Endothelial cell of umbilical vein (primary cell): Measurements from ENCODE around the gene RPL37A.

Experiments
- EZH2 ChIP-seq: IDR thresholded peaks from 2 replicates; pipeline ENCODE4 v1.6.1; 2012; ENCODE audit warnings: borderline replicate concordance, low read depth, mild to moderate bottlenecking, moderate library complexity, low read length, inconsistent platforms; ENCODE audit not compliant: severe bottlenecking
- FOS ChIP-seq: IDR thresholded peaks from 2 replicates; pipeline ENCODE4 v1.6.1; 2011; ENCODE audit warnings: mild to moderate bottlenecking, low read length, moderate library complexity, borderline replicate concordance; ENCODE audit not compliant: insufficient read depth
- GATA2 ChIP-seq: IDR thresholded peaks from 2 replicates; pipeline ENCODE4 v1.7.0; 2011; ENCODE audit warnings: low read depth, mild to moderate bottlenecking, moderate library complexity, mixed read lengths, low read length; ENCODE audit not compliant: insufficient read length, insufficient read depth
- JUN ChIP-seq: IDR thresholded peaks from 2 replicates; pipeline ENCODE4 v1.6.1; 2011; ENCODE audit warnings: borderline replicate concordance, low read depth; ENCODE audit not compliant: insufficient read length, insufficient read depth
- MYC ChIP-seq: IDR thresholded peaks from one replicate; pipeline ENCODE4 v1.6.1; 2011; ENCODE audit warnings: mild to moderate bottlenecking, low read depth, low read length
- POLR2A ChIP-seq: IDR thresholded peaks from 2 replicates; pipeline ENCODE4 v1.6.1; 2012; ENCODE audit warnings: low read depth, mild to moderate bottlenecking, control low read depth, low read length
- POLR2AphosphoS5 ChIP-seq: IDR thresholded peaks from 2 replicates; pipeline ENCODE4 v1.6.1; 2012; ENCODE audit warnings: low read depth, mild to moderate bottlenecking, control low read depth, low read length, moderate library complexity; ENCODE audit not compliant: insufficient read depth
- TF ChIP-seq, protein P1 (sequence below), 2 donors: IDR thresholded peaks; 1 replicate in 1 of 2; 2 replicates in 1 of 2; pipeline ENCODE4 v1.5.1; 2011; ENCODE audit warnings: low read length in 2 of 2, mild to moderate bottlenecking in 2 of 2, moderate library complexity in 2 of 2, control low read depth in 1 of 2, inconsistent platforms in 1 of 2, low read depth in 1 of 2; ENCODE audit not compliant: insufficient read depth in 1 of 2; ENCODE audit errors: extremely low read depth in 1 of 2
- TF ChIP-seq, protein P2 (sequence below): IDR thresholded peaks from 2 replicates; pipeline ENCODE4 v1.6.1; 2011; ENCODE audit not compliant: insufficient read depth, insufficient read length

DNA sequence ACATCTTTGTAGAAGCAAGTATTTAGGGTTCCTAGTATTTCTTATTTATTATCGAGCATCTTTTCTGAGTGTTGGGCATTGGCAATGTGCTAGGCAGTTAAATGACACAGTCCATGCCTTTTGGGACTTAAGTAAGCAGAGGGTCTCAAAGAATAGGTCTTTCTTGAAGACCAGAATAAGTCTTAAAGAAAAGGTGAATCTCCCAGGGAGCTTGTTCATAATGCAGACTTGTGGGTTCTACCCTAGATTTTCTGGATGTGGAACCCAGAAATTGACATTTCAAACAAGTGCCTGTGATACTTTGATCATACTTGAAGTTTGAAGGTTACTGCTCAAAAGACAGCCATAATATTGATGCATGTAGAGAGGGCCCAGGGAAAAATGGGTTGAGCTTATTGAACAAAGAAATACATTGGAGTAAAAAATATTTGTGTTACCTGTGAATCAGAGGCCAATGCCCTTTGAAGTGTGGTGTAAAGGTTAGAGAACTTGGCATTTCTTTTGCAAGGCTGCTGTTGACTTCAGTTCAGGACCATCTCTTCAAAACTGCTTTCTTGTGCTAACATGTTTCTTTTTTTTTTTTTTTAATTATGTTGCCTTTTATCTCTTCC lies 24.4 kb downstream of the RPL37A start:
- TF ChIP-seq, protein P1, sequence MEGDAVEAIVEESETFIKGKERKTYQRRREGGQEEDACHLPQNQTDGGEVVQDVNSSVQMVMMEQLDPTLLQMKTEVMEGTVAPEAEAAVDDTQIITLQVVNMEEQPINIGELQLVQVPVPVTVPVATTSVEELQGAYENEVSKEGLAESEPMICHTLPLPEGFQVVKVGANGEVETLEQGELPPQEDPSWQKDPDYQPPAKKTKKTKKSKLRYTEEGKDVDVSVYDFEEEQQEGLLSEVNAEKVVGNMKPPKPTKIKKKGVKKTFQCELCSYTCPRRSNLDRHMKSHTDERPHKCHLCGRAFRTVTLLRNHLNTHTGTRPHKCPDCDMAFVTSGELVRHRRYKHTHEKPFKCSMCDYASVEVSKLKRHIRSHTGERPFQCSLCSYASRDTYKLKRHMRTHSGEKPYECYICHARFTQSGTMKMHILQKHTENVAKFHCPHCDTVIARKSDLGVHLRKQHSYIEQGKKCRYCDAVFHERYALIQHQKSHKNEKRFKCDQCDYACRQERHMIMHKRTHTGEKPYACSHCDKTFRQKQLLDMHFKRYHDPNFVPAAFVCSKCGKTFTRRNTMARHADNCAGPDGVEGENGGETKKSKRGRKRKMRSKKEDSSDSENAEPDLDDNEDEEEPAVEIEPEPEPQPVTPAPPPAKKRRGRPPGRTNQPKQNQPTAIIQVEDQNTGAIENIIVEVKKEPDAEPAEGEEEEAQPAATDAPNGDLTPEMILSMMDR (IDR thresholded peaks at IDR 0.05; ENCODE audit: extremely low read depth in 1 of 2, insufficient read depth in 1 of 2, low read depth in 1 of 2, low read length in 2 of 2): no peak
- TF ChIP-seq, protein P2, sequence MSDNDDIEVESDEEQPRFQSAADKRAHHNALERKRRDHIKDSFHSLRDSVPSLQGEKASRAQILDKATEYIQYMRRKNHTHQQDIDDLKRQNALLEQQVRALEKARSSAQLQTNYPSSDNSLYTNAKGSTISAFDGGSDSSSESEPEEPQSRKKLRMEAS: no peak
- TF ChIP-seq POLR2A (no peak), POLR2AphosphoS5 (no peak), MYC (no peak), FOS (no peak), JUN (no peak), EZH2 (no peak), GATA2 (no peak)
